WTC11 (cell line): ENCODE results near the gene ADCY1. TPM values are rescaled to one million over a fixed set of nuclear protein-coding genes. Genes with fewer than 3 reads are reported as not detected.

Experiments
- ATAC-seq: fragments of 200-7000 bp; cut with Tn5 transposase; 2 replicates; pipeline ENCODE4 v1.10.0; 2021; ENCODE audit warnings: mild to moderate bottlenecking, moderate library complexity
- CTCF ChIA-PET: fragments of 300-600 bp; sonication (Branson Sonifier 250); formaldehyde crosslinking; loops from one replicate; lab custom pipeline; 2021; ENCODE audit warnings: antibody characterized with exemption; lab: Charles Lee
- POLR2A ChIA-PET: fragments of 350-600 bp; sonication (Branson Sonifier 250); formaldehyde crosslinking; loops from one replicate; lab custom pipeline; 2021; ENCODE audit warnings: antibody characterized with exemption; lab: Charles Lee
- DNase-seq: peaks from one replicate; pipeline ENCODE4 v3.0.0; 2021; ENCODE audit warnings: low spot score
- H3K27ac Mint-ChIP-seq: 2 replicates; pipeline ENCODE4 v1.8.0; 2021; ENCODE audit warnings: mixed read lengths
- H3K27me3 Mint-ChIP-seq: 2 replicates; pipeline ENCODE4 v1.8.0; 2021; ENCODE audit warnings: low read depth, mild to moderate bottlenecking, moderate library complexity, mixed read lengths
- H3K36me3 Mint-ChIP-seq: 2 replicates; pipeline ENCODE4 v1.8.0; 2021; ENCODE audit warnings: mixed read lengths
- H3K4me1 Mint-ChIP-seq: 2 replicates; pipeline ENCODE4 v1.8.0; 2022; ENCODE audit warnings: mixed read lengths
- H3K4me3 Mint-ChIP-seq: 2 replicates; pipeline ENCODE4 v1.8.0; 2021; ENCODE audit warnings: mild to moderate bottlenecking, moderate library complexity, mixed read lengths
- H3K9me3 Mint-ChIP-seq: 2 replicates; pipeline ENCODE4 v1.8.0; 2021; ENCODE audit warnings: mixed read lengths
- ATF1 ChIP-seq: sonication (generic); formaldehyde crosslinking; IDR thresholded peaks from 2 replicates; pipeline ENCODE4 v1.8.1; 2023; ENCODE audit warnings: mild to moderate bottlenecking, moderate library complexity, missing genetic modification reagents
- ATF2 ChIP-seq: sonication (generic); formaldehyde crosslinking; IDR thresholded peaks from 2 replicates; pipeline ENCODE4 v1.8.1; 2022; ENCODE audit warnings: low read depth, missing genetic modification reagents, borderline replicate concordance
- ATF3 ChIP-seq: sonication (generic); formaldehyde crosslinking; conservative IDR thresholded peaks from 2 replicates; pipeline ENCODE4 v1.8.1; 2022; ENCODE audit warnings: mild to moderate bottlenecking, missing genetic modification reagents
- EMX1 ChIP-seq: fragments of 250-450 bp; sonication (Bioruptor Pico); IDR thresholded peaks from 2 replicates; pipeline ENCODE4 v1.8.0; 2021; ENCODE audit warnings: mild to moderate bottlenecking
- ESRRA ChIP-seq: sonication (generic); formaldehyde crosslinking; IDR thresholded peaks from 2 replicates; pipeline ENCODE4 v1.8.1; 2022; ENCODE audit warnings: mild to moderate bottlenecking, missing genetic modification reagents, borderline replicate concordance
- FOXK1 ChIP-seq: sonication (generic); formaldehyde crosslinking; IDR thresholded peaks from 2 replicates; pipeline ENCODE4 v1.8.0; 2022; ENCODE audit warnings: mild to moderate bottlenecking, moderate library complexity, missing genetic modification reagents
- MYBL2 ChIP-seq: sonication (generic); formaldehyde crosslinking; IDR thresholded peaks from 2 replicates; pipeline ENCODE4 v1.8.1; 2023; ENCODE audit warnings: mild to moderate bottlenecking, moderate library complexity, missing genetic modification reagents
- NR1H2 ChIP-seq: sonication (generic); formaldehyde crosslinking; IDR thresholded peaks from 2 replicates; pipeline ENCODE4 v1.9.0; 2021; ENCODE audit warnings: mild to moderate bottlenecking, moderate library complexity, missing genetic modification reagents
- NR3C1 ChIP-seq: sonication (generic); formaldehyde crosslinking; conservative IDR thresholded peaks from 2 replicates; pipeline ENCODE4 v1.8.1; 2023; ENCODE audit warnings: low read depth, mild to moderate bottlenecking, missing genetic modification reagents
- SMAD3 ChIP-seq: sonication (generic); formaldehyde crosslinking; IDR thresholded peaks from 2 replicates; pipeline ENCODE4 v1.8.0; 2022; ENCODE audit warnings: missing genetic modification reagents, mild to moderate bottlenecking, borderline replicate concordance
- TEAD1 ChIP-seq: sonication (generic); formaldehyde crosslinking; IDR thresholded peaks from 2 replicates; pipeline ENCODE4 v1.8.0; 2022; ENCODE audit warnings: mild to moderate bottlenecking, missing genetic modification reagents
- ZBTB21 ChIP-seq: sonication (generic); formaldehyde crosslinking; IDR thresholded peaks from 2 replicates; pipeline ENCODE4 v1.8.1; 2023; ENCODE audit warnings: mild to moderate bottlenecking, missing genetic modification reagents, borderline replicate concordance
- ZNF232 ChIP-seq: sonication (generic); formaldehyde crosslinking; IDR thresholded peaks from 2 replicates; pipeline ENCODE4 v1.8.0; 2022; ENCODE audit warnings: mild to moderate bottlenecking, missing genetic modification reagents
- ZNF425 ChIP-seq: fragments of 250-450 bp; sonication (Bioruptor Pico); conservative IDR thresholded peaks from 2 replicates; pipeline ENCODE4 v1.9.0; 2021; ENCODE audit warnings: mild to moderate bottlenecking
- ZSCAN18 ChIP-seq: fragments of 250-450 bp; sonication (Bioruptor Pico); IDR thresholded peaks from 2 replicates; pipeline ENCODE4 v2.1.2; 2022; ENCODE audit warnings: mild to moderate bottlenecking, moderate library complexity
- total RNA-seq: library from RNA; stranded (reverse); gene quantifications from 3 replicates; pipeline ENCODE4 v1.2.3, GENCODE V29; 2021
- TF ChIP-seq, protein P1 (sequence below): sonication (generic); formaldehyde crosslinking; IDR thresholded peaks from 2 replicates; pipeline ENCODE4 v1.8.0; 2023; ENCODE audit warnings: missing genetic modification reagents
- TF ChIP-seq, protein P2 (sequence below): sonication (generic); formaldehyde crosslinking; IDR thresholded peaks from 2 replicates; pipeline ENCODE4 v1.8.0; 2022; ENCODE audit warnings: mild to moderate bottlenecking, missing genetic modification reagents

ADCY1 gene
- total RNA-seq, 1 experiment from 2014 or later: 29.0 TPM

DNA sequence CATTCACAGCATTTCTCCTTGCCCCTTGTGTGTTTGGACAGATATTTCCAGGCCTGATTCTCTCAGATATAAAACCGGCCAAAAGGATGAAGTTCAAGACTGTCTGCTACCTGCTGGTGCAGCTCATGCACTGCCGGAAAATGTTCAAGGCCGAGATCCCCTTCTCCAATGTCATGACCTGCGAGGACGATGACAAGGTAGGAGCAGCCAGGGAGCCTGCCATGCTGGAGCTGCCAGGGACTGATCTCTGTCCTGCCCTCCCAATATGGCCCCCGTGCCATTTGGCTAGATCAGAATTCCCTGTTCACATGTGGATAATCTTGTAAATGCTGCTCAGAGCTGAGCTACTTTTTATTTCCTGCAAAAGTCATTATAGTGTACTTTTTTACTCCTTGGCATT, 87.8 kb downstream of the ADCY1 start:
- ATAC-seq: no peak
- Mint-ChIP-seq H3K27ac (no peak overlapping the region), H3K36me3 (peaks cover 2% of the 10 kb centered on the region), H3K4me3 (no peak overlapping the region), H3K9me3 (no peaks in the 10 kb centered on the region), H3K27me3 (no peaks in the 10 kb centered on the region), H3K4me1 (no peaks in the 10 kb centered on the region)
- no peak for TF ChIP-seq ZNF232 (CRISPR knock-in tag)
- TF ChIP-seq, protein P1, sequence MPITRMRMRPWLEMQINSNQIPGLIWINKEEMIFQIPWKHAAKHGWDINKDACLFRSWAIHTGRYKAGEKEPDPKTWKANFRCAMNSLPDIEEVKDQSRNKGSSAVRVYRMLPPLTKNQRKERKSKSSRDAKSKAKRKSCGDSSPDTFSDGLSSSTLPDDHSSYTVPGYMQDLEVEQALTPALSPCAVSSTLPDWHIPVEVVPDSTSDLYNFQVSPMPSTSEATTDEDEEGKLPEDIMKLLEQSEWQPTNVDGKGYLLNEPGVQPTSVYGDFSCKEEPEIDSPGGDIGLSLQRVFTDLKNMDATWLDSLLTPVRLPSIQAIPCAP (CRISPR knock-in tag): no peak
- TF ChIP-seq NR1H2 (CRISPR knock-in tag): no peak
- no peak for TF ChIP-seq ZSCAN18 (CRISPR knock-in tag)
- no peak for TF ChIP-seq ESRRA (CRISPR knock-in tag)
- TF ChIP-seq EMX1: no peak
- no peak for TF ChIP-seq MYBL2
- TF ChIP-seq ATF1 (CRISPR knock-in tag): no peak
- TF ChIP-seq ZNF425 (CRISPR knock-in tag): no peak
- TF ChIP-seq NR3C1 (CRISPR knock-in tag): no peak
- no peak for TF ChIP-seq ATF2 (CRISPR knock-in tag)
- TF ChIP-seq ZBTB21 (CRISPR knock-in tag): no peak
- no peak for TF ChIP-seq SMAD3 (CRISPR knock-in tag)
- no peak for TF ChIP-seq ATF3 (CRISPR knock-in tag)
- ChIA-PET CTCF (interaction anchor here (1.6 to 2.2 kb wide), 5 partner anchors 15 to 180 kb away, joined by 4 to 15 read pairs (median 6); no protein-coding TSS in a partner anchor), POLR2A (no interaction called here)
- DNase-seq: no peak

GRCh38 chr7:45662540-45663166, 88.5 kb downstream of the ADCY1 start:
- DNase-seq (peak; percentile 7), ATAC-seq (no peak; the same call in 1 of the 2 replicates)
- Mint-ChIP-seq H3K4me3 (no peak overlapping the region), H3K4me1 (no peaks in the 10 kb centered on the region), H3K9me3 (no peaks in the 10 kb centered on the region), H3K27ac (no peak overlapping the region), H3K36me3 (peaks cover 2% of the 10 kb centered on the region), H3K27me3 (no peaks in the 10 kb centered on the region)
- ChIA-PET POLR2A (no interaction called here), CTCF (interaction anchor here (0.5 to 2.3 kb wide), 43 partner anchors 8 to 527 kb away, joined by 3 to 20 read pairs (median 4); no protein-coding TSS in a partner anchor)
- TF ChIP-seq ZNF232 (CRISPR knock-in tag): no peak
- no peak for TF ChIP-seq TEAD1
- TF ChIP-seq FOXK1 (CRISPR knock-in tag): no peak
- TF ChIP-seq, protein P2, sequence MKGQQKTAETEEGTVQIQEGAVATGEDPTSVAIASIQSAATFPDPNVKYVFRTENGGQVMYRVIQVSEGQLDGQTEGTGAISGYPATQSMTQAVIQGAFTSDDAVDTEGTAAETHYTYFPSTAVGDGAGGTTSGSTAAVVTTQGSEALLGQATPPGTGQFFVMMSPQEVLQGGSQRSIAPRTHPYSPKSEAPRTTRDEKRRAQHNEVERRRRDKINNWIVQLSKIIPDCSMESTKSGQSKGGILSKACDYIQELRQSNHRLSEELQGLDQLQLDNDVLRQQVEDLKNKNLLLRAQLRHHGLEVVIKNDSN (CRISPR knock-in tag): no peak
